CD4-positive, alpha-beta T cell treated with Interleukin-17A for 4 hours (primary cell): Measurements from ENCODE around the gene ATP5PB.

Experiments
- DNase-seq: peaks from one replicate; pipeline ENCODE4 v3.0.0-alpha.2; 2020; ENCODE audit warnings: mixed read lengths

The ATP5PB gene, protein sequence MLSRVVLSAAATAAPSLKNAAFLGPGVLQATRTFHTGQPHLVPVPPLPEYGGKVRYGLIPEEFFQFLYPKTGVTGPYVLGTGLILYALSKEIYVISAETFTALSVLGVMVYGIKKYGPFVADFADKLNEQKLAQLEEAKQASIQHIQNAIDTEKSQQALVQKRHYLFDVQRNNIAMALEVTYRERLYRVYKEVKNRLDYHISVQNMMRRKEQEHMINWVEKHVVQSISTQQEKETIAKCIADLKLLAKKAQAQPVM

DNA sequence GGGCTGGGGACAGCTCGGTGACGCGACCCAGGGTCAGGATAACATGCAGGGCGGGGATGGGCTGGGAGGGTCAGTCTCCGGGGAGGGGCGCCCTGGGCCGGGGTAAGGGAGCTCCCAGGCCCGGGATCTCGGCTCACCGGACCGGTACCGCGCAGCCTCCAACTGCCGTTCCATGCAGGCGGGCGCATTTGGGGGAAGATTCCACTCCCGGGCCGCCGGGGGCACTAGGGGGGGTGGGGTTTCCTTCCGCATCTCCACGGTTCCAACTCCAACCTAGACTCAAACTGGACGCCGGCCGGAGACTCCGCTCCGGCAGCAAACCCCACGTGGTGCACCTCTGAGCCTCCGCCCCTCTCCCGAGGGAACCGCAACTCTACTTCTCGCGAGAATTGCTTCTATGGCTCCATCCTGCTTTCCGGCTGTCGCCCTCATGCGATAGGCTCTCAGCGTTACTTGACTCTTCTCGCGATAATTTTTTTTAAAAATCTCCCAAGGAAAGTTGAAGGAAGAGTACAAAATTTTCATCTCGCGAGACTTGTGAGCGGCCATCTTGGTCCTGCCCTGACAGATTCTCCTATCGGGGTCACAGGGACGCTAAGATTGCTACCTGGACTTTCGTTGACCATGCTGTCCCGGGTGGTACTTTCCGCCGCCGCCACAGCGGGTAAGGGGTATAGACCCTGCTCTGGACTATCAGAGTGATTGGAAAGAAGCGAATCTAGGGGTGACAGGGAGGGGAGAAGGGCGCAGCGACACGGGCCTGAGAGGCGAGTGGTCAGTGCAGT, at the start of gene ATP5PB, which contains the start of gene WDR77:
Gene ATP5PB (plus strand): TSS at position 547 of the 785 bp plus-strand sequence. CDS start 78 bp downstream, at position 625.
Gene WDR77 (minus strand): TSS at position 339 of the 785 bp plus-strand sequence. CDS start 87 bp downstream, at position 252.
- DNase-seq = peak; percentile 87

DNA sequence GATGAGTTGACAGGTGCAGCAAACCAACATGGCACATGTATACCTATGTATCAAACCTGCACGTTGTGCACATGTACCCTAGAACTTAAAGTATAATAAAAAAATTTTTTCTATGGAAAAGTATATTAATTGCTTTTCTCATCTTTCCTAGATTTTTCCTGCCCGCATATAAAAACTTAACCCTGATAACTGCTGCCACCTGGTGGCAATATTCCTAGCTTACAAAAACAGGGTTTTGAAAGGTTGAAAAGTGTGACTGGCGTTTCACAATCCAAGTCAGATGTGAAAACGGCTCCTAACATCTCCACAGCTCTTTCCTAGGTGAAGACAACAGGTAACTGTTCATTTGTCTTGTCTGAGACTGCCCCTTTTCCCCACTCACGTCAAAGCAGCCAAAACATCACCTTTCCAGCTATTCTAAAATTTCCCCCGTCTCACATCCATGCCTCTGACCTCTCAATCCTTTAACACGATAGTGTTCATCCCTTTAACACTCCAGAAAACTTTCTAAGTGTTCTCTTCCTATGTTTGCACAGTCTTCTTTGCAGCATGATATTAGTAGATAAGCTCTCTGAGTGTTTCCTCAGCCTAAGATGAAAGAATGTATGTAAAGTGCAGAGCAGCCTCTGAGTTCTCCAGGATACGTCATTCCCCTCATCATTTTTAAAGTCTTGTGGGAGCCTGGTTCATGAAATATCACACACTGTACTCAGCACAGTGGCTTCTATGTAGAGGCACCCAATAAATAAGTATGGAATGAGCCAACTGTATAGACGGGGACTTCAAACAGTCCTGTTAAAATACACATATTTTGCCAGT, 49.3 kb upstream of the ATP5PB start:
- DNase-seq = peak; percentile 67

DNA sequence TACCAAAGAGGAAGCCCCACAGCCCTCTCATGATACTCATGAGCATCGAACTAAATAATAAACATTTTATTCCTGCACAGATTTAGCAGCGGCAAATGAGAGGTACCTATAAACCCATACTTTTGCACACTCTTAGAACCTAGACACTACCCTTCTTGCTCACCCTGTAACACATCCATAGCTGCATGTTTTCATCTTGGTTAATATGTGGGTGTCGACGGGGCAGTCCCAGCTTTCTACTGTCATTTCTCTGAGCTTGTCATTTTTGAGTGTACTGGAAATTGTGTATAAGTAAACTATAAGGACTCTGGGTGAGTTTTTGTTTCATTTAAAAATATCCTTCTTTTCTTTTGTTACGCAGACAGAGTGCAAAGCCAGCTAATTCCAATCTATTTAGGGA, 47.2 kb upstream of the ATP5PB start:
- no peak for DNase-seq

DNA sequence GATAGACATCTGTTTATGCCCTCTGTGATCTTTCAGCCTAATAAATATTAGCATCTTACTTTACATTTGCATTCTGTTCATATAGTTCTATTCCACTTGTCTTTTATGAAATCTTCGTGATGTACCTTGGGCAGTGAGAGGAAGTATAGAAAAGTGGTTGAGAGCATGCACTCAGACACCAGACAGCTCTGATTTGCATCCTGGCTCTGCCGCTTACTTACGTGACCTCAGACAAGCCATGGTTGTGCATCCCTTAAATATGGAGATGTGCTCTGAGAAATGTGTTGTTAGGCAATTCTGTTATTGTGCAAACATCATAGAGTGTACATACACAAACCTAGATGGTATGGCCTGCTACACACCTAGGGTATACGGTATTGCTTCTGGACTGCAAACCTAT, 44.7 kb upstream of the ATP5PB start:
- DNase-seq = no peak

DNA sequence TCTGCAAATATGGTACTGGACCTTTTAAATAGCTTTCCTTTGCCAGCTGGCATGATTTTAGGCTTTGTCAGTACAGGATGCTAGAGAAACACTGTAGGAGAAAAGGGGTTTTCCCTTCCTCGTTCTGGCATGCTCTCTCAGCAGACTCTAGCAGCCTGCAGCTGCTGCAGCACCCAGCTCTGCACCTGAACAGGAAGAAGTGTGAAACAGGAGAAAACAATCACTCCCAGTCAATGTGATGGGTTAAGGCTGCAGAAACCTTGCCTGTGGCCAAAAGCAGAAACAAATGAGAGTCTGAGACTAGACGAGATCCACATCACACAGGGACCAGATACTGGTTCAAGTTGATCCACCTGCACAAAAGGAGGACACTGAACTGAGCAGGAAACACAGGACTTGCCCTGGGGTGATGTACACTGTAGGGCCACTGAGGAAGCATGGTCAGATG, 42.9 kb upstream of the ATP5PB start:
- peak; percentile 67 for DNase-seq

DNA sequence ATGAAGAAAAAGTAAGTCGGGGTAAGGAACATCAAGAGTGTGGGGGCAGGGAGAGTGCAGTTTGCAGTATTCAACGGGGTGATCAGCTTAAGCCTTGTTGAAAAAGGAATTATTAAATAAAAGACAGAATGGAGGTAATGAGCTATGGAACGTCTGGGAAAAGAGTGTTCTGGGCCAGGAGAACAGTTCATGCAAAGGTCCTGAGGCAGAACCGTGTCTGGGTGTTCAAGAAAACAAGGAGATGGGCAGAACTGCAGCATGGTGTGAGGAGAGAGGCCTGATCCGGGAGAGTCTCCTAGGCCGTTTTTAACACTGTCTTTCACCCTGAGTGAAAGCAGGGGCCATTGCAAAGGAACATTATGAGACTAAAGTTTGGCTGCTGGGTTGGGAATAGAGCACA, 42.0 kb upstream of the ATP5PB start:
- DNase-seq = no peak

DNA sequence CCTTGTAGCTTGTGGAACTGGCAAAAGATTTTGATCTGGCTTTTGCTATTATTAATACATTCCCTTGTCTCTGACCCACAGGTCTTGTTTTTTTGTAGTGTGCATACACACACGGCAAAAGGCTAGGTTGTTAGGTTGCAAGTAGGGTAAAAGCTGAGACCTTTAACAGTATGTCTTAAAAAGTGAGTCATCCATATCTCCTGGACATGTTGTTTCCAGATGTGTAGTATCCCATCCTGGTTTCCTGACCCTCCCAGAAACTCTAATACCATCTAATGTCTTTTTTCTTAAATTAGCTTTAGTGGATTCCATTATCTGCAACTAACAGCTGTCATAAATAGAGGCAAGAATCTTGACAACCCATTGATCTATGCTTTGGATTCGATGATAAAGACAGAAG, 36.4 kb upstream of the ATP5PB start:
- DNase-seq = no peak

DNA sequence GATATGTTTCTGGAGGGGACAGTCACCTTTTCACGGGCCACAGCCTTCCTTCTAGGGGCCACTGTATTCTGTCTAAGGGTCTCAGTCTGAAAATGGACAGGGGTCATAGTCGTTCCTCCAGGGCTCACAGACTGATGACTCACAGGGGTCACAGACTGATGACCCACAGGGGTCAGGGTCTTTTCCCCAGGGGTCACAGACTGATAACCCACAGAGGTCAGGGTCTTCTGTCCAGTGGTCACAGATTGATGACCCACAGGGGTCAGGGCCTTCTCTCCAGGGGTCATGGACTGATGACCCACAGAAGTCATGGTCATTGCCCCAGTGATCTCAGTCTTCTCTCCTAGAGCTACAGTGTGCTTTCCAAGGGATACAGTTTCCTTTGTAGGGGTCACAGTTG, 34.5 kb upstream of the ATP5PB start:
- no peak for DNase-seq

DNA sequence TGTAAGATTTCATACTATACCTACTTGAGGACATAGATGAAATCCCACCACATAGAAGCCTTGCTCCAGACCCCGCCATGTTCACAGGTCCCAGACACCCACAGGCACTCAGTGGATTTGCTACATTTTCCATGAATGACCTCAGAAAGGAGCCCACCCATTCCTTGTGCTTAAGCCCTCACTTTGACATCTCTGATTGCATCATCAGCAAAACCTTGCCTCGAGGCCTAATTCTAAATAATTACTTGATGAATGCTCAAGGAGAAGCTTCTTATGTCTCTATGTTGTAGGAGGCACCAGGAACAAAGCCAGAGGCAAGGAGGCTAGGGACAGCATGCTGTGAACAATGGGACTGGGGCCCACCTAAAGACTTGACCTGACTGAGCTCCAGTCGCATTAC, 33.8 kb upstream of the ATP5PB start:
- no peak for DNase-seq

DNA sequence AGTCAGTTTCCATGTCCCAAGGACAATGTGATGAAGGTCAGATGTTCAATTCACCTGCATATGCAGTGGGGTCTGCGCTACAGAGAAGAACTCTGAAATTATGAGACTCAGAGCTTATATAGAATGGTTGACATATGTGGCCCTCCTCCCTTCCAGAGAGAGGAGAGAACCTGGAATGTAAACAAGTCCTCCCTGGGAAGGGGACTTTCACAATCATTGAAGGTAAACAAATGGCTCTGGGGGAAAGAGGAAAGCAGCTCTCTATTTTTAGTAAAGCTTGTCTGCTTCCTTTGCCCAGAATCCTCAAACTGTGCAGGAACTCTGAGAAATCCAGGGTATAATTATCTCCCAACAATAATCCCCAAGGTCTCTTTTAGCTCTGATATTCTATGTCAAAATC, 31.5 kb upstream of the ATP5PB start:
- no peak for DNase-seq

DNA sequence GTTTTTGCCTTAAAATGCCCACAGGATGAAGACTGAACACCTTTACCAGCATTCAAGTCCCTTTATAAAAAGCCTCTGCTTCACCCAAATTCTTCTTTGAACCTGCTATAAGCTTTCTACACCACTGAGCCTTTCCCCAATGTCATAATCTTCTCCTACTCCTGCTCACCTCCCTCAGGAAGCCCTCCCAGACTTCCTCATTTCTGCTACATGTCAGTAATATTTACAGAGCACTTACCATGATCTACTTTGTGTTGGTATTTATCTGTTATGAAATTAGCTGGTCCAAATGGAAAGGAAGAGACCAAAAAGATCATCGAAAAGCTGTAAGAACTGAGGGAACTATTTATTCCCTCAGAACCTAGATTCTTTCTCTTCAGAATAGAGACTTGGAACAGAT, 30.2 kb upstream of the ATP5PB start:
- no peak for DNase-seq

DNA sequence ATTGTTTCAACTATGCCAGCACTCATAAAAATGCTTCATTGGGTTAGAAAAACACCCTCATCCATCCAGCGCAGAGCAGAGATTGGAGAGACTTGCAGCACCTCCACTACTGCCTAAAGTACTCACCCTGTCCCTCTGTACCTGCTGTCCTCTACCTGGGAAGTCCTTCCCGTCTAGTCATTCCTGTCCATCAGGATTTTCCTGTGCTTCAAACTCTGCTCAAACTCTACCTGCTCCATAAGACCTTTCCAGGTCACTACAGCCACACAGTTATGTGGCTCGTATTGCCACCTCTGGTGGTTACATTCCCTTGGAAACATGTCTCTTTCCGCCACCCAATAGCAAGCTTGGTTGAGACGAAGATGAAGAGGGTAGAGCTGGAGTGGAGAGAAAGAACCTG, 28.9 kb upstream of the ATP5PB start:
- DNase-seq = no peak

DNA sequence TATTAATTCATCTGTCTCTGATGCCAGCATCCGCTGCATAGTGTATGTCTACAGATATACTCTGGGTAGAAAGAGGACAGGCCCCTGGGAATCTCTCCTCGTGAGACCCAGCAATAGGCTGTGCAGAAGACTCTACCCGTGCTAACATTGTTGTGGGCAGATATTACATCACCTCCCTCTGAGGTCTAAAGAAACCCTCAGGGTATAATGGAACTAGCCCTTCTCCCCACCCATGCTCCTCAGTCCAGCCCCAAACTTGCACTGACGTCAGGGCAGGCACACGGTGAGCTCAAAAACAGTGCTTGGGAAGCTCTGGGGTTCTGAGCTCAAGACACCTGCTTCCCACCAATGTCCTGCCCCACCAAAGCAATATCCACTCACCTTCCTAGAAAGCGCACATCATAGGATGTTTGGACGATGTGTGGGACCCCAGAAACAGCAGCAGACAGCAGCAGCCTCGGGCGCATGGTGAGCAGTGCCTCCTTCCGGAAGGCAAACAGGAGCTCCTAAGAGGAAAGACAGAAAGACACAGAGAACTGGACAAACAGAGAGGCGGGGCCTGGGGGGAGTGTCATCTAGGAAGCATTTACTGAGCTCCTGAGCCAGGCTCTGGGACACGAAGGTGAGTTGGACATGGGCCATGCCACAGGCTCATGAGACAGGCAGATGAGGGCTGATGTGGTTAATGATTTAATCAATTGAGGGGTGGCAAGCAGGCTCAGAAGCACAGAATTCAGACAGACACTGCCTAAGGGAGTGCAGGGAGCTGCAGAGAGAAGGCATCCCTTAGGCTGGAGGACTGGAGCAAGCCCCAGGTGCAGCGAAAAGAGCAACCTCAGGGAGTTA, 26.5 kb upstream of the ATP5PB start:
- DNase-seq = no peak

DNA sequence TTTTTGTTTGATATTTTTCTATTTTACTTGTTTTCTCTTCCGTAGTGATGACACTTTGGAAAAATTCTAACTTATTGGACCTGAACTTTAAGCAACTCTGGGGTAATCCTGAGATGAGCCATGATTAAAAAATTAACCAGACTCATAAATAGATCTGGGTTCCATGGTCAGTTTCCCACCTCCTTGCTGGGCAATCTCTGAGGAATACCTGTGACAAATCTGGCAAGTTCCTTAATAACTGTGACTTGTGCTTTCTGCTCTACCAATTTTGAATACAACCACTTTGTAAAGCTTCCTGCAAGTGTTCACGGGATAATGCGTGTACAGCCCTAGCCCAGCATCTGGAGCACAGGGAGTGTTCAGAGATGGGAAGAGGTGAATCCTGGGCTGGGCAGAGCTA, 25.0 kb upstream of the ATP5PB start:
- no peak for DNase-seq

DNA sequence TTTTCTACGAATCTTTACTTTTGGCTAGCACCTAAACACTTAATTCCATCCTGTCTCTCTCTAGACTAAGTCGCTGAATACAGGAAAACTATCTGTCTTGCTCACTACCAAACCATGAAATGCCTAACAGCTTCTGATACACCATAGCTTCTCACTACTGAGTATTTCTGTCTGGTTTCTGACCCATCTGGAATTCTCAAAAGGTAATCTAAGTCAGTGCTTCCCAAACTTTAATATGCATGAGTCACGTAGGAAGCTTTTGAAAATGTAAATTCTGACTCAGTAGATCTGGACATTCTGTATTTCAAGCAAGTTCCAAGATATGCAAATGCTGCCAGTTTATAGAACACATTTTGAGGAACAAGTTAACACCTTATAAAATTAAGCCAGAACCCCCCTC, 12.5 kb upstream of the ATP5PB start:
- no peak for DNase-seq

DNA sequence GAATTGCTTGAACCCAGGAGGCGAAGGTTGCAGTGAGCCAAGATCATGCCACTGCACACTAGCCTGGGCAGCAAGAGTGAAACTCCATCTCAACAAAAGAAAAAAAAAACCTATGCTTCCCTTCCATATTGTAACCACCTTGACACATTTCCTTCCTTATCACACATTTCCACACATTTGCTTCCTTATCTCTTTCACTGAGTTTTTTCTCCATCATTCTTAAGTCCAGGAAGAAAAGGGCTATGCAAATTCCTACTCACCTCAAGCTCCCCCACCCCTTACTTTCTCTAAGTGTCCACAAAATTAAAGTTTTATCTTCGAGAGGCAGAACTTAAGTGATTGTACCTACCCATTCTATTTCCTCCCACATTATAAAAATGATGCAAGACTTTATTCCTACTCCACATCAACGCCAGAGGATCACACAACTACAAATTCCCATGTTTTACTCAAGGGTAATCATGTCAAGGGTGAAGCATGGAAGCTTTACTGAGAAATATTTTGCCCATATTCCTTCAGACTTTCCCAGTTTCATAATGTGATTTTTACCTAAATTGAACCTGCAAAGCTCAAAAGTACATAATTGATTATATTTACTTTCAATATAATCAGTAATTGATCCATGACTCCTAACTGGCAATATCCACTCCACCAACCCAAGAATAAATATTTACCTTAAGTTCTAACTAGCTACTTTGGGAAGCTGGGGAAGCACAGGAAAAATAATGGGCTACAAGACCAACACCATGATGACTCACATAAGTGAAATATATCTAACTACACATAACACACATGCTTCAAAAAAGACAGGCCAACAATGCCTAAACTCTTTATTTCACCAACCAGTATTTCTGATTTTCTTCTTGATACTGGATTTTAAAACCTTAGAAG, 9.6 kb upstream of the ATP5PB start:
- DNase-seq = no peak

DNA sequence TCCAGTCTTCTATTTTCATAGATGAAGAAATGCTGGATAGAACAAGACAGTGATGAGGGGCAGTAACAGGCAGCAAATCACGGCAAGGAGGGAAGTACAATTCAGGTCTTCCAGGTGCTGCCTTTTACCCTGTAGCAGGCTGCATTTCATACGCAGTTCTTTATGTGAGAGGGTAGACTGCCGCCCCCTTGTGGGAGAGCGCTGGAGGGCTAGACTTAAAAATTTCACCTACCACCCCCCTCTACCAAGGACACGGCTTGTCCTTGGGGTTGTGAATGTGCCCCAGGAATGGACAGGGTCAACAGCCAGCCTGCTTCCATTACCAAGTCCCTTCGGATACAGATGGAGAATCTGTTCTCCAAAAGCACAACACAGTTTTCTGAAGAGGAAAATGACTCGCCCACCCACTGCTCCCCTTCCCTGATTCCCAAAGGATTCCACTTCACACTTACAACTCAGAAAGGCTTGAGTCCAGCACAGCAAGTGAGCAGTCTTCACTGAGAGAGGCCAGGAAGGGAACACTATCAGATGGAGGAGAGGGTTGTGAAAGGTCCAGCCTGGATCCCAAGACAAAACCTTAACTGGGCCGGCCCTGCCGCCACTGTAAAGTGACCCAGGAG, 7.6 kb upstream of the ATP5PB start:
- peak; percentile 80 for DNase-seq

DNA sequence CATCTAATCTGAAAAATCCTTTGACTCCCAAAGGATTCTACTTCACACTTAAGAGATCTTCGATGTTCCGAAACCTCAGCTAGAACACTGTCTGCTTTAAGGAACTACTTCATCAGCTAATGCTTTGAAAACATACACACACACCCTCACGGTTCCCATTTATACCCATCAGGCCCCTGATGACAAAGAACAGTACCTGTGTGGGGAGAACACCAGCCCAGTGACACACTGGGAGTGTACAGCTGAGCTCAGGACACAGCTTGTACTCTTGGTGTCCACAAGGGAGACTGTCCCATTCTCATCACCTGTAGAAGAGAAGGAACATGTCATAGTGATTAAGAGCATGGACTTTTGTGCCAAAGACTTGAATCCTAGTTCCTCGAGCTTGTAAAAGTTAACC, 6.8 kb upstream of the ATP5PB start:
- no peak for DNase-seq

DNA sequence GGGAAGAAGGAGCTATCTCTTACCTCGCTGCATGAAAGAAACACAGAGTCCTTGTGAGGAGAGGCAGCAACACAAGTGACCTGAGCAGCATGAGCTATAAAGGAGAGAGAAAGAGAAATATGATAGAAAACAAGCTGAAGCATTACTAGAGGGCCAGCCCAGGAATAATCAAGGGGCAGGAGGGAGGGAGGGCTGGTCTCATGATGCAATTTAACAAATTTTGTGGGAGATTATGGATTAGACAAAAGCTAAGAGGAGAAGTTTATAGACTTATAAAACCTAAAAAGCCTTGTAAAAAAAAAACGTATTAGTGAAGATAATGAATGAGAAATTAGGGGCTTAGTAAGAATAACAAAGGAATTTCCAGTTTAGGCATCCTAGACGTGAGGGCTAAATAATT, 5.2 kb upstream of the ATP5PB start:
- no peak for DNase-seq

DNA sequence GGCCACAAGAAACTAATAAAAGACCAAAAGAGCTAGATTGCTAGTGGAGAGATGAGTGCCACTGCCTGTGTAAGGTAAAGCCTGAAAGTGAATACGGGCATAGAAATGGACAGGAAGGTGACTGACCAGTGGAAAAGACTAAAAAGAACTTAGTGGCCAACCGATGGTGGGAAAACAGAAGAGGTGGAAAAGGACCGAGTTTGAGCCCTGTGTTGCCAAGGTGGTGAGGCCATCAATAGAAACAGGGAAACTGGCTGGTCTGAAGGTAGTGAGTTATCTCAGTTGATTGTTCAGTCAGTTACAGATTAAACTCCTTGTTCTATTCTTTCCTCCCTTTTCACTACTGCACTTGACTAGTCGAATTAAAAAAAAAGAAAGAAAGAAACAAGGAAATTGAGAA, 2.7 kb upstream of the ATP5PB start:
- no peak for DNase-seq
